H1 (cell line): Measurements from ENCODE around the gene HOTAIR. TPM values are rescaled to one million over a fixed set of nuclear protein-coding genes. Genes with fewer than 3 reads are reported as not detected.

Experiments
- EZH2 ChIP-seq: fragments of 200-600 bp; sonication (generic); IDR thresholded peaks from 2 replicates; pipeline ENCODE4 v1.7.1; 2012; ENCODE audit warnings: low read depth, mild to moderate bottlenecking, moderate library complexity, low read length, inconsistent platforms; ENCODE audit not compliant: severe bottlenecking
- RAD21 ChIP-seq, 2 experiments: IDR thresholded peaks in 1 of 2; conservative IDR thresholded peaks in 1 of 2; 2 replicates each; pipeline ENCODE4 v1.6.1; 2011; ENCODE audit warnings: low read depth in 2 of 2, low read length in 2 of 2, improper control_type of control experiment in 1 of 2, inconsistent platforms in 1 of 2, mild to moderate bottlenecking in 1 of 2, moderate library complexity in 1 of 2
- polyA plus RNA-seq, 7 experiments: library from polyadenylated mRNA; depleted of rRNA in 3 of 7; stranded (reverse) in 5 of 7; unstranded in 2 of 7; fragments of >200 nt in 5 of 7; fragments of 200-250 nt in 2 of 7; gene quantifications; 1 replicate in 5 of 7; 2 replicates in 1 of 7; 4 replicates in 1 of 7; pipeline versions ENCODE4 v1.2.1 to v1.2.3, GENCODE V29; 2011 to 2013; ENCODE audit warnings: missing spikeins in 2 of 7, mixed read lengths in 2 of 7
- total RNA-seq: library from RNA; stranded (reverse); fragmentation: NEBNext Ultra II Directional; extraction: Animal tissue kit (Norgen Biotek cat#: 25700); gene quantifications from 2 replicates; pipeline ENCODE4 v1.2.1, GENCODE V29; 2021

The HOTAIR gene
- total and polyA plus RNA-seq, 2 of the 8 experiments (the other 6 are each of a cell fraction or from before 2014, with no cell fraction given): not detected

DNA sequence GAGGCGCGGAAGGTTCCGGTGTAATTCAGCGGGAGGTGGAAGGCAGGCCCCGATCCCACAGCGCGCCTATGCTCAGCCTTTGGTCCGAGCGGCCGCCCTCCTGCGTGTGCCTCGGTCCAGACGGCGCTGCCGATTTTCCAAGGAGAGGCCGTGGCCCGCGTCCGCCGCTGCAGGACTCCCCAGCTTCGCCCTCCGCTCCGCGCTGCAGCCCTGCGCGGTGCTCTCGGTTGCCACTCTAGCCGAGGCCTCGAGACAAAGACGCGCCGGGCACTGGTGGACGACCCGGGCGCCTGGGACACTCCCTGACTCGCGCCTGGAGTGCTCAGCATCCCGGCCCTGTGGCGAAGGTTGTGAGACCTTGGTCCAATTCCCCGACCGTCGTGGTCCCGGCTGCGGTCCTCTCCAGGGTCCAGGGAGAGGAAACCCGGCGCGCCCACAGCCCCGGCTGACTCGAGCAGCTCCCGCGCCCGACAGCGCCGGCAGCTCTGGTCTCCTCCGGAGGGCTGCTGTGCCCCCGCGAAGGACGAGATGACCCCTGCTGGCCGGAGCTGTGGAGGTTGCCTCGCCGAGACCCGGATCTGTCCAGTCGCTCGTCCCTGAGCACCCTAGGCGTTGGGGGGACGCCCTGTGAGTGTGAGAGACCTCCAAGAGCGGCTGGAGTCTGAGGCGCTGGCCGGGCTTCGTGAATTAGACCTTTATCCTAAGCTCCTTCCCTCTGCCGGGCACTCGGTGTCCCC lies 13.6 kb downstream of the HOTAIR start (continued):
- TF ChIP-seq RAD21 (IDR thresholded peaks at IDR 0.05 in 1 of 2, conservative IDR thresholded peaks at IDR 0.05 in 1 of 2; ENCODE audit: low read depth in 2 of 2, low read length in 2 of 2) (peak; percentile 18 to 24; a peak in 2 of 4 replicates), EZH2 (peak; percentile 99)
